Astrocyte of the spinal cord (primary cell): ENCODE measurements around the gene ADARB2.
"Not testable (repeated sequence)": the region's sequence is repeated elsewhere in the genome, so short reads cannot be mapped to it uniquely, and the experiment has no call there.

ENCODE experiments used
- DNase-seq: peaks from one replicate; pipeline ENCODE4 v3.0.0; 2011; ENCODE audit warnings: low read depth, low spot score
- H3K4me3 ChIP-seq: 2 replicates; pipeline ENCODE4 v1.5.1; 2011; ENCODE audit warnings: low read depth, mild to moderate bottlenecking, low read length, moderate library complexity
- CTCF ChIP-seq: IDR thresholded peaks from 2 replicates; pipeline ENCODE4 v1.5.1; 2012; ENCODE audit warnings: low read depth, mild to moderate bottlenecking, low read length, inconsistent platforms
- in situ Hi-C: cut with HindIII; loops from 2 replicates; pipeline ENCODE4 v1.10.0; 2017; ENCODE audit warnings: low sequenced_read_pairs

Gene ADARB2

DNA sequence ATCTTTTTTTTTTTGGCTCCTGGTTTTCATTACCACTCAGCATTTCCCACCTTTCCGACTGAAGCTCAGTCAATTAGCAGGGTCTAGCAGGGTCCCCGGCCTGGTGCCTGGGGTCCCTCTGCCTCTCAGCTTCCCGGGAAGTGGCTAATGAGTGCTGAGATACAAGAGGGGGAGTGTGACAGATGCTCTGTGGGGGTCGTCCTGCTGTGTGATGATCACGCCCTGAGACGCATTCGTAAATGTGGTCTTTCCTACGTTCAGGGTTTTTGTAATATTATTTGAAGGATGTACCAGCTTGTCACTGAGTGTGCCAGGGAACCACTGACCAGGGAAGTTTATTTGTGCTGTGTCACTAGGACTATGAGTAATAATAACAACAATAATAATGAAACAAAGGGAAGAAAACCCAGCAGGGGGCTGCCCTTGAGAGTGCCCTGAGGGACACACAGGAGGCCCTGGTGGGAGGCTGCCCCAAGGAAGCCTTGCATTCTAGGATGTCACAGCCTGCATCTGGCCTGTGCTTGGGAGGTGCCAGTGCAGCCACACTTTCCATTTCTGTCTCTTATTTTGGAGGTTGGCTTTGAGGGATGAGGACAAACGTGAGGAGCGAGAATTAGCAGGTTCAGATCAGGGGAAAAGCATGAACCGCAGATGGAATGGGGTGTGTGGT lies 337.8 kb downstream of the ADARB2 start:
- DNase-seq = no peak
- no peak overlapping the region for H3K4me3 ChIP-seq
- in situ Hi-C loops = no loop called here
- TF ChIP-seq CTCF = no peak

DNA sequence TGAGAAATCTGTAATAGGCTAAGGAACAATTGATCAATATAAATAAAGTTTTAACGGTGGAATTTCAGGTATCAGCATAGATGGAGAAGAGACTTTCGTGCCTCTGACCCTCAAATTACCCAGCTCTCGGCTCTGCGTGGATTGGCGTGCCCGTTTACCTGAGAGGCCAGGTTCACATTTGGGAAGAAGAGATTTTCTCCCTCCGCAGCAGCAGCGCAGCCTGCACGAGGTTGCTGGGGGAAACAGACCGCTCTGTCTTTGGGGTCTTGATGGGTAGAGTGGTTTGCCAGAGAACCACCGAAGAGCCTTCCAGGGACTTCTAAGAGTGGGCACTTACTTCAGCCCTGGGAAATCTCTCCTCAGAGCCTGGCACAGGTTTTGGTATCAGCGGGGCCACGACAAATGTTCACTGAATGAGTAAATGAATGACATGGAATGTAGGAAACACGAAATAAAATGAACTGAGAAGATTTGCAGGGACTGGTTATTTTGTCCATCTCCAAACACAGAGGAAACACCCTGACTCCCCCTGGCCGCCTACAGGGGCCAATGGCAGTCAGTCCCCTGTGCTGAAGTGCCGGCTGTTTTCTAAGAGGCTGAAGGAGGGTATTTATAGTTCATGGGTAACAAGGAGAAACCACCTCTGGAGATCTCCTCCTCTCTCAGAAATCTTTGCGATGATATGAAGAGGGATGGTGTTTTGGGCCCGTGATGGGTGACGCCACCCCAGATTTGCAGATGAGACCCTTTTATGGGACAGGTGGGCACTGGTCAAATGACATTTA lies 338.5 kb downstream of the ADARB2 start:
- no peak overlapping the region for H3K4me3 ChIP-seq
- in situ Hi-C loops = no loop called here
- DNase-seq = no peak
- TF ChIP-seq CTCF = no peak

DNA sequence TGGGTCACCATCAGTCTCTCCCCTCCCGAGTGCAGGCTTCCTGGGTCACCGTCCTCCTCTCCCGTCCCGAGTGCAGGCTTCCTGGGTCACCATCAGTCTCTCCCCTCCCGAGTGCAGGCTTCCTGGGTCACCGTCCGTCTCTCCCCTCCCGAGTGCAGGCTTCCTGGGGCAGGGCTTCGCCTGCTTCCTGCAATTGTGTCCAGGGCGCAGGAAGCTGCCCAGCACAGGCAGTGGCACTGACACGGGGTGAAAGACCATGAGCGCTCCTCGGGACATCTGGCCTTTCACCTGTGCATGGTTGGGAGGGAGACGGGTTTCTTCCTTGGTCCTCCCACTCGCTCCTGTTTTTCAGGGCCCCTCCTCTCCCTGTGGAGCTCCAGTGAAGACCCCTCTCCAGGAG lies 339.2 kb downstream of the ADARB2 start:
- DNase-seq, in situ Hi-C loops, H3K4me3 ChIP-seq: not testable (repeated sequence)

DNA sequence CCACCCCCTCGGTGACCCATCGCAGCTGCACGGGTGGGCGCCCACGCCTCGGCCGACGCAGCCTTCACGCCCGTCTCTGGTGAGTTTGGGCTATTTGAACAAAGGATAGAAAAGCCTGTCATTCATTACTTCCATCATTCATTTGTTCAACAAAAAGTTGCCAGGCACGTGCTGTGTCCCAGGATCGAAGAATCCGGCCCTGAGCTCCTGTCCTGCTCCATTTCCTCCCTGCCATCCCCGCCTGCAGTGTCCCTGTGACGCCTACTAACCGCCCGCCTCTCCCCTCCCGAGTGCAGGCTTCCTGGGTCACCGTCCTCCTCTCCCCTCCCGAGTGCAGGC lies 341.1 kb downstream of the ADARB2 start:
- in situ Hi-C loops = no loop called here
- no peak for DNase-seq
- H3K4me3 ChIP-seq = no peak overlapping the region
- TF ChIP-seq CTCF = no peak

DNA sequence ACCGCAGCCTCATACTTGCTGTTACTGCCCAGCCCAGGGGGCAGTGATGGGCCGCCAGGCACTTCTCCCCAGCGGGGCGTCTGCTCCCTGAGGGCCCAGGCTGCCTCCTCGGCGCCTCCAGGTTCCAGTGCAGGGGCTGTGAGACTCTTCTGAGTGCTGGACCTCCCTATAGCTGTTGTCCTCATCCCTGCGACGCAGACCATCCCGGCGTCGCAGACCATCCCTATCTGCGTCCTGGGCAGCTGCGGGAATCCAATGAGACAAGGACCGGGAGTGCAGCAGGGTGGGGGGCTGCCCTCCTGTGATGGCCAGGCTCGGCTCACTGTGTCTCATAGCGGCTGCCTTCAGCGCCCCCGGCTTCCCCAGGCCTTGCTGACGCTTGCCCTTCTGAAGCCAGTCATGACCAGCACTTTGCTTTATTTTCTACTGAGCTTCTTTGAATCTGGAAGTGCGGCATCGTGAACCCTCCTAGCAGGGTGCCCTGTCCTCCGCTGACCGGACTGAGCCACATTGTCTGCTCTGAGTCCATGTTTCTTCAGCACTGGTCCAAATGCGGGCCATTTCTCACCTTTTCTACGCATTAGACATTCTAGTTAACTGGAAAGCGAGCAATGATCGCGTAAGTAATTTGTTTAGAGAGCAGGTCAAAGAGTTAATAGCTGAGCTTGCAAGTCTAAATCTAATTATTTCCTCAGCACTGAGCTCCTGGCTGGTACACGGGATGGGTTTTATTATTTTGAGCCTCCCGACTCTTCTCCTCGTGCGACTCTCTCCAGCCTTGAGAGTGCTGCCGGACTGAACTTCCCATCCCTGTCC lies 341.6 kb downstream of the ADARB2 start:
- no peak for TF ChIP-seq CTCF
- H3K4me3 ChIP-seq = no peak overlapping the region
- no peak for DNase-seq
- in situ Hi-C loops = no loop called here

- DNase-seq = no peak
- no peak overlapping the region for H3K4me3 ChIP-seq
- in situ Hi-C loops = no loop called here
- no peak for TF ChIP-seq CTCF
Observed at GRCh38 chr10:1395025-1395480, 342.3 kb downstream of the ADARB2 start.
